IPS-20b (cell line): ENCODE results near the gene IGF1R.

Experiments
- H3K27ac ChIP-seq: one replicate; pipeline ENCODE4 v1.5.1; 2013; ENCODE audit warnings: low read length
- H3K27me3 ChIP-seq: 2 replicates; pipeline ENCODE4 v1.6.1; 2013; ENCODE audit warnings: mild to moderate bottlenecking, low read length, inconsistent platforms; ENCODE audit not compliant: insufficient read depth
- H3K36me3 ChIP-seq: 2 replicates; pipeline ENCODE4 v1.6.1; 2013; ENCODE audit warnings: low read depth, mild to moderate bottlenecking, inconsistent platforms, low read length, moderate library complexity; ENCODE audit not compliant: insufficient read depth
- H3K4me1 ChIP-seq: 2 replicates; pipeline ENCODE4 v1.6.1; 2013; ENCODE audit warnings: mild to moderate bottlenecking, control low read depth, inconsistent platforms, low read length, moderate library complexity; ENCODE audit not compliant: insufficient read depth
- H3K4me3 ChIP-seq: 2 replicates; pipeline ENCODE4 v1.5.1; 2013; ENCODE audit warnings: mild to moderate bottlenecking, low read length, inconsistent platforms
- H3K9ac ChIP-seq: 2 replicates; pipeline ENCODE4 v1.6.1; 2013; ENCODE audit warnings: low read depth, mild to moderate bottlenecking, inconsistent platforms, low read length, moderate library complexity
- H3K9me3 ChIP-seq: 2 replicates; pipeline ENCODE4 v1.6.1; 2013; ENCODE audit warnings: mild to moderate bottlenecking, low read depth, low read length, inconsistent platforms; ENCODE audit not compliant: insufficient read depth

The IGF1R gene

DNA sequence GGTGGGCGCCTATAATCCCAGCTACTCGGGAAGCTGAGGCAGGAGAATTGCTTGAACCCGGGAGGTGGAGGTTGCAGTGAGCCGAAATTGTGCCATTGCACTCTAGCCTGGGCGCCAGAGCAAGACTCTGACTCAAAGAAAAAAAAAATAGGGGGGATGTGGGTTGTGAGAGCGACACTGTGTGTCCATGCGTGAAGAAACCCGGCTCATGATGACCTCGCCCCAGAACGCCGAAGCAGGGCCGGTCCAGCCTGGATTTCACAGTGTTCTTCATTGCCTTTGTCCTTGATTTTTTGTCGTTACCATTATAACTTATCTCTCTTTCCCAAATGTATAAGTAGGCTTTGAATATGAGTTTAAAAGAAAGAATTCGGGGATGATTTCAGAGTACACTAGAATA, 230.5 kb downstream of the IGF1R start:
- Histone ChIP-seq H3K4me1 (peaks cover 25% of the 10 kb centered on the region), H3K27ac (no peak overlapping the region)

DNA sequence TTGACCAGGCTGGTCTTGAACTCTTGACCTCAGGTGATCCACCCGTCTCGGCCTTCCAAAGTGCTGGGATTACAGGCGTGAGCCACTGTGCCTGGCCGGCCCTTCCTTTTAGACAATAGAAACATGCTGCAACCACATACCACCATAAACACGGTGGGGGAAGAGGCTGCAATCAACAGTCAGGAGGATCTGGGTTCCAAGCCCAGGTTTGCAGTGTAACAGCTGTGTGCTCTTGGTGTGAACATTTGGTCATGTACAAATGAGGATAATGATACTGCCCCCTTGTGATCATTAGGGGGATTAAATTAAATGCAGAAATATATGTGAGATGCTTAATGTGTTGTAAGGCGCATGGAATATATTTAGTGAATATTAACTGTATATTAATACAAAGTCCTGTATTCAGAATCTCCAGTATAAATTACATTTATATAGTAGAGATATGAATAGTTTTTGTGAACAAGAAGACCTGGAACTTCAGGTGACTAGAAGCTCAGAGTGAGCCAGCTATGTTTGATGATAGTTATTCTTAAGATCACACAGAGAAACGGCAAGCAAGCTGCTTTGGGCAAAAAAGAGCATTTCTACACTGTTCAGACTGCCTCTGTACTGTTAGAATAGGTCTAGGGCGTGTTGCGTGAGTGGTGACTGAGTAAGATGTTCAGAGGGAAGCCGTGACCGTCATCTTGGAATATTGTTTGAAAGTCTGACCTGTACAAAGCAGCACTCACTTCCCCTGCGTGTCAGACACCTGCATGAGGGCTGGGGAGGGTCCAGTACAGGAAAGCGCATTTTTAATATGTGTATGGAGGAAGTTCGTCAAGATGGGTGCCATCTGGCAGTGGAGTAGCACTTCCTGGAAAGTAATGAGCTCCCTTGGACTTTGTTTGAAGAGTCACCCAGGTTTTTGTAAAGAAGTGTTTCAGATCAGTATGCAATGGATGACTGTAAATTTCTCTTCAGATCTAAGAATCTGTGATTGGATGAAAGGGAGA, 233.5 kb downstream of the IGF1R start:
- Histone ChIP-seq H3K36me3 (no peaks in the 10 kb centered on the region), H3K4me3 (no peak overlapping the region), H3K9ac (no peak overlapping the region), H3K9me3 (no peaks in the 10 kb centered on the region), H3K27ac (no peak overlapping the region), H3K4me1 (peaks cover 21% of the 10 kb centered on the region), H3K27me3 (no peaks in the 10 kb centered on the region)

More for the DNA sequence above, 230.5 kb downstream of the IGF1R start:
- Histone ChIP-seq H3K36me3 (no peaks in the 10 kb centered on the region), H3K9me3 (no peaks in the 10 kb centered on the region), H3K9ac (no peak overlapping the region), H3K27me3 (no peaks in the 10 kb centered on the region), H3K4me3 (no peak overlapping the region)

DNA sequence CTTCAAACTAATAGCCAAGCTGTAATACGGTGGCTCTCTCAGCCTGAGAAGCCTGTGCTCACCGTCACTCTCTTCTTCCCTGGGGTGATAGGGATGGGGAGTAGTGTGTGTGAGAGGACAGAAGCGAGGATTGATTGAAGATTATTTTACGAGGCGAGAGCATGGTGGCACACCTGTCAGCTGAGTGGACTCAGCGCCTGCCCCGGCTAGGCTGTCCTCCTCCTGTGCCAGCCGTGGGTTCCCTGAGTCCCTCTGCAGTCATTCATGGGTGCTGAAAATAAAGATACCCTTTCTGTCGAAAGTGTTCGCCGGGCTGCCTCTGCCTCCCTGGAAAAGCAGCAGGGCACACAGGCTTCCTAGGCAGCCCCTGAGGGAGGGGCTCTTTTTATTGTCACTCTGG, 235.1 kb downstream of the IGF1R start:
- H3K4me1 ChIP-seq = peaks cover 17% of the 10 kb centered on the region

DNA sequence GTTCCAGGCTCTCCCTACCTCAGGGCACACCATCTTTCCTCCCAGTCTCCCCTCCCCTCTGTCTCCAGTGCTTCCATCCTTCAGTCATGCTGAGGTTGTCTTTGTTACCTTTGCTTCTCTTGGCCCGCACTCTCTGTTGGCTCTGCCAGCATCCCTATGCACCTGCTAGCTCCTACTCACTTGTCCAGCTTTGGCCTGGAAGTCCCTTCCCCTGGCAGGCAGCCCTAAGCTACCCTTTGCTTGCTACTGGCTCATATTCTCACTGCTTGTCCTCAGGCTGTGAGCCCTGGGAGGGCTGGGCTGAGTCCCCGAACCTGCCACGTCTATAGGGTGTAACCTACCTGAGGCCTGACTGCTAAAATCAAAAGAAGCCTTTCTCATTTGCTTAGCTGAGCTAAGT, 236.6 kb downstream of the IGF1R start:
- Histone ChIP-seq H3K27me3 (no peaks in the 10 kb centered on the region), H3K9me3 (no peaks in the 10 kb centered on the region), H3K36me3 (no peaks in the 10 kb centered on the region), H3K4me1 (peaks cover 20% of the 10 kb centered on the region), H3K9ac (no peak overlapping the region), H3K27ac (no peak overlapping the region), H3K4me3 (no peak overlapping the region)

More for the DNA sequence above, 235.1 kb downstream of the IGF1R start:
- Histone ChIP-seq H3K27me3 (no peaks in the 10 kb centered on the region), H3K9me3 (no peaks in the 10 kb centered on the region), H3K9ac (no peak overlapping the region), H3K4me3 (no peak overlapping the region), H3K36me3 (no peaks in the 10 kb centered on the region), H3K27ac (no peak overlapping the region)

DNA sequence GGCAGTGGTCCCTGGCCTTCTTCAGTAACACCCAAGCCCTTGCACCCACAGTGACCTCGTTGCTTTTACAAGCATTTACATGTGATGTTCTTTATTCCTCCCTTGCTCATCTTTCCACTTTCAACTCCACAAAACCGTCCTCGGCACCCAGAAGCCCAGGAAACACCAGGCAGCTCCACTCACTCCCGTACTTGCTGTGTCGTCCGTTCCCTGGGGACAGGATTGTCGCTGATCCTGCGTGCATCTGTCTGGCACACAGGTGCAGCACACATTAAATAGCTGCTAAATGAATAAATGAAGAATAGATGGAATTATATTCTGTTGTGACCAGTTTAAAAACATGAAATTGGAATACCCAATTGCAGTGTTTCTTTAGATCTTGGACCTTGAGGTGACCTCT, 239.6 kb downstream of the IGF1R start:
- Histone ChIP-seq H3K36me3 (peaks cover 6% of the 10 kb centered on the region), H3K27me3 (no peaks in the 10 kb centered on the region), H3K4me1 (peaks cover 13% of the 10 kb centered on the region), H3K4me3 (no peak overlapping the region), H3K9ac (no peak overlapping the region), H3K9me3 (no peaks in the 10 kb centered on the region), H3K27ac (no peak overlapping the region)

DNA sequence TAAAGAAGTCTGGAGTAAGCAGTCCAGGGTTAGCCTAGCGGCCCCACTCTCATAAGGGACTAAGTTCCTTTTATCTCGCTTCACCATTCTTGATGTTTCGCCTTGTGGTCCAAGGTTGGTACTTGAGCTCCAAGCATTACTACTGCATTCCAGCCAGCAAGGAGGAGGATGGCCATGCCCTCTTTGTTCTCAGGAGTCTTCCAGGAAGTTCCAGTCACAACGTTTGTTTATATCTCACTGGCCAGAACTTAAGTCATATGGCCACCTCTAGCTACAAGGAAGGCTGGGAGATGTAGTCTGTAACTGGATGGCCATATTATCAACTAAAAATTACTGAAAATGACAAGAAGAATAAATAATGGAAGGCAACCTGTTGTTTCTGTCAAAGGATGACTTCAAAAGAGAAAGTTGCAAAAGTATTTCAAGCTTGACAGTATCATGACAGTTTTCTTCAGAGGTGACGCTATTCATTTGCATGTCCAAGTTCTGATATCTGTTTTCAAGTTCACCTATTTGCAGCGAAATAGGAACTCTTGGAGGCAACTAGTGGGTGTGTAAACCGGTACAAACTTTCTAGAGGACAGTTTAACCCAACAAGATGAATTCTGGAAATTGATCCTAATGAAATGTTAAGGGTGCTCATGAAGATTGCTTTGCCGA, 240.6 kb downstream of the IGF1R start:
- Histone ChIP-seq H3K4me1 (peaks cover 8% of the 10 kb centered on the region), H3K9ac (no peak overlapping the region), H3K27ac (no peak overlapping the region), H3K4me3 (no peak overlapping the region), H3K27me3 (no peaks in the 10 kb centered on the region), H3K9me3 (no peaks in the 10 kb centered on the region), H3K36me3 (peaks cover 6% of the 10 kb centered on the region)

DNA sequence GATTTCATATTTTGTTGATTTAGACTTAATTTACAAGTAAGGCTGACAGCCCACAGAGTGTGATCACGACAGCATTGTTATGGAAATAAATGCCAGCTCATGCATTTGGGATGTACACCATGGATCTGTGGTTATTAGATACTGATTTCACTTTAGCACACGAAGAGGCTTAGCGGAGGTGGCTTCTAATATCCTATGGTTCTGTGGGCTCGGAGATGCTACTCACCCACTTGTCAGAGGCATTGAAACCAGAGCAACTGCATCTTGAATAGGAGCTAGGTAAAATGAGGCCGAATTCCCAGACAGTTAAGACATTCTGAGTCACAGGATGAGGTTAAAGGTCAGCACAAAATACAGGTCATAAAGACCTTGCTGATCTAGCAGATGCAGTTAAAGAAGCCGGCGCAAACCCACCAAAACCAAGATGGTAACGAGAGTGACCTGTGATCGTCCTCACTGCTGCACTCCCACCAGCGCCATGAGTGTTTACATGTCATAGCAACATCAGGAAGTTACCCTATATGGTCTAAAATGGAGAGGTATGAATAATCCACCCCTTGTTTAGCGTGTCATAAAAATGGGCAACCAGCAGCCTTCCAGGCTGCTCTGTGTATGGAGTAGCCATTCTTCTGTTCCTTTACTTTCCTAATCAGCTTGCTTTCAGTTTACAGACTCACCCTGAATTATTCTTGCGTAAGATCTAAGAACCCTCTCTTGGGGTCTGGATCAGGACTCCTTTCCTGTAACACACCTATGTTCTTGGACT, 241.8 kb downstream of the IGF1R start:
- no peak overlapping the region for H3K9ac ChIP-seq
- H3K4me3 ChIP-seq = no peak overlapping the region
- H3K27me3 ChIP-seq = no peaks in the 10 kb centered on the region
- H3K4me1 ChIP-seq = peaks cover 5% of the 10 kb centered on the region; the same call in 1 of the 2 replicates
- H3K27ac ChIP-seq = no peak overlapping the region
- H3K9me3 ChIP-seq = no peaks in the 10 kb centered on the region
- peaks cover 6% of the 10 kb centered on the region for H3K36me3 ChIP-seq

DNA sequence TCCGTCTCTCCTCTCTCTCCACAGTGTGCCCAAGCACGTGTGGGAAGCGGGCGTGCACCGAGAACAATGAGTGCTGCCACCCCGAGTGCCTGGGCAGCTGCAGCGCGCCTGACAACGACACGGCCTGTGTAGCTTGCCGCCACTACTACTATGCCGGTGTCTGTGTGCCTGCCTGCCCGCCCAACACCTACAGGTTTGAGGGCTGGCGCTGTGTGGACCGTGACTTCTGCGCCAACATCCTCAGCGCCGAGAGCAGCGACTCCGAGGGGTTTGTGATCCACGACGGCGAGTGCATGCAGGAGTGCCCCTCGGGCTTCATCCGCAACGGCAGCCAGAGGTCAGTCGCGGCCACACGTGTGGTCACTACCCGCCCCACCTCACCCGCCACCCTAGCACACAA, 243.0 kb downstream of the IGF1R start:
- Histone ChIP-seq H3K4me1 (peaks cover 11% of the 10 kb centered on the region; the same call in 1 of the 2 replicates), H3K36me3 (peaks cover 11% of the 10 kb centered on the region), H3K4me3 (no peak overlapping the region), H3K27ac (no peak overlapping the region), H3K9me3 (no peaks in the 10 kb centered on the region), H3K9ac (no peak overlapping the region), H3K27me3 (no peaks in the 10 kb centered on the region)

DNA sequence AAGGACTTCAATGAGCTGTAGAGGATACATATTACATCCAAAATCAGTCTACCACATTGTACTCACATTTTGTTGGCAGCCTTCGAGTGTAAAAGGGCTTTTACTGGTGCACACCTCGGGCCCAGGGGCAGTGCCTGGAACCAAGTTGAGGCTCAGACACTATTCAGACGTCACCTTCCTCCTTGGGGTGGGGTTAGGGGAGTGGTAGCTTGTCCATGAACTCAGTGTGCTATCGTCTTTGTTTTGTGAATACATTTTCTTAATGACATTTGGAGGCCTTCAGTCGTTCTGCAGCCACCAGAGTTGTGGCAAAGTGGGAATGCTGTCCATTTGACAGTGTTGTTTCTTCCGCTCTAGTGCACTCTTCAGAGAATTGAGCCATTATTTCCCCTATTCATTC, 245.1 kb downstream of the IGF1R start:
- Histone ChIP-seq H3K27ac (no peak overlapping the region), H3K9ac (no peak overlapping the region), H3K4me3 (no peak overlapping the region), H3K9me3 (no peaks in the 10 kb centered on the region), H3K36me3 (peaks cover 32% of the 10 kb centered on the region), H3K27me3 (no peaks in the 10 kb centered on the region), H3K4me1 (peaks cover 14% of the 10 kb centered on the region; the same call in 1 of the 2 replicates)

DNA sequence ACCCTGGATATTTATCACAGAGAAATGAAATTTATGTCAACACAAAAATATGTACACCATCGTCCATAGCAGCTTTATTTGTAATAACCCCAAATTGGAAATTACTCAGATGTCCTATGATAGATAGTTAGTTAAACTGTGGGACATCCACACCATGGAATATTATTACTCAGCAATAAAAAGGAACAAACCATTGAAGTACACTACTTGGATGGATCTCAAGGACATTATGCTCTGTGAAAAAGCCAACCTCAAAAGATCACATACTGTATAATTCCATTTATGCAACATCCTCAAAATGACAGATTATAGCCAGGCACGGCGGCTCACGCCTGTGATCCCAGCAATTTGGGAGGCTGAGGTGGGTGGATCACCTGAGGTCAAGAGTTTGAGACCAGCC, 246.0 kb downstream of the IGF1R start:
- H3K9ac ChIP-seq = no peak overlapping the region
- H3K4me3 ChIP-seq = no peak overlapping the region
- H3K27me3 ChIP-seq = no peaks in the 10 kb centered on the region
- no peaks in the 10 kb centered on the region for H3K9me3 ChIP-seq
- no peak overlapping the region for H3K27ac ChIP-seq
- H3K4me1 ChIP-seq = peaks cover 19% of the 10 kb centered on the region
- peaks cover 36% of the 10 kb centered on the region for H3K36me3 ChIP-seq

DNA sequence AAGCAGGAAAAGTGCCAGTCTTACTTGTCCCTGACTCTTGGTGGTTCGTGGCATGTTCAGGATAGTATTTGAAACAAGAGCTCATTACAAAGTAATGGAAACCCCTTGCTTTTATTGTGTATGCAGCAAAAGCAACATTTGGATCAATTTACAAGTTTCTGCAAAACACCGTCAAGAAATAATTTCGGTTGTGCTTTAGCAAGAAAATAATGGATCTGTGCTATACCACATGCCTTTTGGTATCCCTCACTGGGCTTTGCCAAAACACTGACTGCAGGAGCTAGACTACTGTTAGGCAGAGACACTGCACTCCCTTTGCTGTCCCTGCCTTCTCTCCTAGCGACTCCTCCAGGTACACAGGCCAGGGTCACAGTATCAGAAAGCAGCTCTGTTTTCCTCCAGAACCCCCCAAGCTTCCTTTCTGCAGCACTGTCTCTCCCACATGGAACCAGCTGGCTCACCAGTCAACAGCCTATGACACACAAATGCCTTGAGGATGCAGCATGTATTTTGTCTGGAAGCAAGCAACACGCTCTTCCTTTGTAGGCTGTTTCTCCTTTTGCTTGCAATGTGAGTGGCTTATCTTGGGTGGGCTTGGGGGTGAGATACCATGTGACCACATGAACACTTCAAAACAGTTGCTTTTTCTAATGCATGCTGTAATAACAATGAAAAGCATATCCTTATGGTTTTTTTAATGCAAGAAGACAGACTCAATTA, 247.8 kb downstream of the IGF1R start:
- no peaks in the 10 kb centered on the region for H3K9me3 ChIP-seq
- H3K27me3 ChIP-seq = no peaks in the 10 kb centered on the region
- no peak overlapping the region for H3K9ac ChIP-seq
- H3K4me3 ChIP-seq = no peak overlapping the region
- H3K36me3 ChIP-seq = peaks cover 36% of the 10 kb centered on the region
- H3K4me1 ChIP-seq = peaks cover 31% of the 10 kb centered on the region
- H3K27ac ChIP-seq = no peak overlapping the region
